ENCODE data around the gene SIPA1. TPM values are rescaled to one million over a fixed set of nuclear protein-coding genes. Genes with fewer than 3 reads are reported as not detected.

SIPA1 gene
- total RNA-seq, 2 experiments from 2014 or later, result 172 to 180 TPM

GRCh38 chr11:65591939-65592857 lies 45.7 kb upstream of the SIPA1 start:
- CTCF ChIA-PET, result interaction anchor here (1.1 to 7.6 kb wide), 10 partner anchors 12 to 222 kb away, joined by 3 to 54 read pairs (median 12); partner anchors contain the start of genes EHBP1L1, FAM89B, MAP3K11 and ZNRD2
- intact Hi-C loops (cut with micrococcal nuclease), result no loop called here
- no peaks in the 10 kb centered on the region for H3K9me3 Mint-ChIP-seq
- H3K36me3 Mint-ChIP-seq (ENCODE audit: low read depth), result peaks cover 15% of the 10 kb centered on the region
- ATAC-seq (no peak), DNase-seq (no peak)
- no peaks in the 10 kb centered on the region for H3K27me3 Mint-ChIP-seq
- H3K4me3 Mint-ChIP-seq, result no peak overlapping the region
- TF ChIP-seq, protein P1, sequence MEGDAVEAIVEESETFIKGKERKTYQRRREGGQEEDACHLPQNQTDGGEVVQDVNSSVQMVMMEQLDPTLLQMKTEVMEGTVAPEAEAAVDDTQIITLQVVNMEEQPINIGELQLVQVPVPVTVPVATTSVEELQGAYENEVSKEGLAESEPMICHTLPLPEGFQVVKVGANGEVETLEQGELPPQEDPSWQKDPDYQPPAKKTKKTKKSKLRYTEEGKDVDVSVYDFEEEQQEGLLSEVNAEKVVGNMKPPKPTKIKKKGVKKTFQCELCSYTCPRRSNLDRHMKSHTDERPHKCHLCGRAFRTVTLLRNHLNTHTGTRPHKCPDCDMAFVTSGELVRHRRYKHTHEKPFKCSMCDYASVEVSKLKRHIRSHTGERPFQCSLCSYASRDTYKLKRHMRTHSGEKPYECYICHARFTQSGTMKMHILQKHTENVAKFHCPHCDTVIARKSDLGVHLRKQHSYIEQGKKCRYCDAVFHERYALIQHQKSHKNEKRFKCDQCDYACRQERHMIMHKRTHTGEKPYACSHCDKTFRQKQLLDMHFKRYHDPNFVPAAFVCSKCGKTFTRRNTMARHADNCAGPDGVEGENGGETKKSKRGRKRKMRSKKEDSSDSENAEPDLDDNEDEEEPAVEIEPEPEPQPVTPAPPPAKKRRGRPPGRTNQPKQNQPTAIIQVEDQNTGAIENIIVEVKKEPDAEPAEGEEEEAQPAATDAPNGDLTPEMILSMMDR (IDR thresholded peaks at IDR 0.05), result no peak
- POLR2A ChIA-PET, result interaction anchor here (1.2 to 5.7 kb wide), 9 partner anchors 12 to 52 kb away, joined by 4 to 39 read pairs (median 6); partner anchors contain the start of genes EHBP1L1, FAM89B, MAP3K11 and PCNX3
- no peak overlapping the region for H3K27ac Mint-ChIP-seq
- H3K4me1 Mint-ChIP-seq (ENCODE audit: low read depth), result peaks cover 44% of the 10 kb centered on the region

DNA sequence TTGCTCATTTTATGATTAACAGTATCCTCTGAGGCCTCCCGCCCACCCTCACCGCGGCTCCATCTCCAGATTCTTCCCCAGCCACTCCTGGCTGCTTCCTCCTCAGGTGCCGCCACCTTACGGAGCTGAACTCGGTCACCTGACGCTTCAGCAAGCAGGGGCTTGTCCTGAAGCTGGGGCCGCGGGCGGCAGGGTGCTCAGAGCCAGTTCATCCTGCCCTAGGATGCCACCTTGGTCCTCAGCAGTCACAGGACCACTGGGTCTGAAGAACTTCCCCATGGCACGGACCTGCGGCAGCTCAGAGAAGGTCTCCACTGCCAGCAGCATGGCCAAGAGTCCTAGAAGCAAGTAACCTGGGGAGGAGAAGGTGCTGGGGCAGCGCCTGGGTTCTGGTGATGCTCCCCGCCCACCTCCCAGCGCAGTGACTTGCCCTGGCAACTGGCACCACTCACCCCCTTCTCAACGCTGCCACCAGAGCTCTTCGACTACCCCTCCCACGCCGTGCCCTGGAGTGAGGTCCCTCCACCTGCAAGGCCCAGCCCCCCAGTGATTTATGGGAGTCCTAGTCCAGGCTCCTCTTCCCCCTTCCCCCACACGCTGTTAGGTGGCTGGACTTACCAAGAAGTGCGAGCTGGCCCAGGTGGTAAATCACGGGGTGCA lies 44.9 kb upstream of the SIPA1 start:
- peaks cover 14% of the 10 kb centered on the region for H3K36me3 Mint-ChIP-seq (ENCODE audit: low read depth)

DNA sequence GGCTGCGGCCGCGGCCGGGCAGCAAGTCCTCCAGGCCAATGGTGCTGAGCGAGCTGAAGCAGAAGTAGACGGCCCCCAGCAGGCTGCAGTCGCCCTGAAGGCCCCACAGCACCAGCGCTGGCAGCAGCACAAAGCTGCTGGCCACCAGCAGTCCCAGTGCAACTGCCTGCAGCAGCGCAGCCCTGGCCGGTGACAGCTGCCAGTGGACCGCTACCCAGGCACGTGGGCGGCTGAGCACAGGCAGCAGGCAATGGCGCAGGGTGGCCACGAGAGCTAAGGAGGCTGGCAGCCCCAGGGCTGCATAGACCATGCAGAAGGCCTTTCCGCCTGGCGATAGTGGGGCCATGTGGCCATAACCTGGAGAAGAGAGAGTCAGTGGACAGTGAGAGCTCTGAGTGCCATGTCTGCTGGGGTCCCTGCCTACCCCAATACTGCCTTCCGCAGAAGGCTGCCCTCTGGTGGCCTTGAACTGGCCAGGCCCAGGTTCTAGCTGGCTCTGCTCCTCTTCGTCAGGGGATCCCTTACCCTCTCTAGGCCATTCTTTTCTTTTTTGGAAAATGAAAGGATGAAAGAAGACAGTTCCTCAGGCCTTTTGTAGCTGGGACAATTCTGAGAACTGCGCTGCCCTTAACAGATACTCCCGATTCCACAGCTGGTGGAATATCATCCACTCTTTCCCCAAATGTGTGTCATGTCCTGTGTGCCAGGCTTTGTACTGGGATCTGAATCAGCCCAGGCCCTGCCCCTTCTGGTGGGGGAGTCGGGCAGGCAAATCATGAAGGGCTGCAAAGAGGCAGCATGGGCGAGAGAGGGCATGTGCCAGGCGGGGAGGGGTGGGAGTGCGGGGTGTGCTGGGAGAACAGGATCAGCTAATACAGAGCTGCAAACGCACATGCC lies 44.1 kb upstream of the SIPA1 start:
- no peaks in the 10 kb centered on the region for H3K27me3 Mint-ChIP-seq
- POLR2A ChIA-PET, result interaction anchor here (0.7 to 5.7 kb wide), 16 partner anchors 11 to 94 kb away, joined by 3 to 39 read pairs (median 6); partner anchors contain the start of genes EHBP1L1, FAM89B, MALAT1 and MAP3K11
- DNase-seq, result peak; percentile 73
- no peak overlapping the region for H3K4me3 Mint-ChIP-seq
- TF ChIP-seq, protein P1 (IDR thresholded peaks at IDR 0.05), result peak; percentile 80
- H3K4me1 Mint-ChIP-seq (ENCODE audit: low read depth), result peaks cover 29% of the 10 kb centered on the region
- H3K9me3 Mint-ChIP-seq, result no peaks in the 10 kb centered on the region
- ATAC-seq, result peak; percentile 24
- H3K27ac Mint-ChIP-seq, result no peak overlapping the region
- intact Hi-C loops (cut with micrococcal nuclease), result loop anchor here (2.0 kb wide), 1 partner anchor 15 kb away; no protein-coding TSS in a partner anchor
- H3K36me3 Mint-ChIP-seq (ENCODE audit: low read depth), result peaks cover 14% of the 10 kb centered on the region
- CTCF ChIA-PET, result interaction anchor here (0.6 to 5.3 kb wide), 28 partner anchors 8 to 264 kb away, joined by 3 to 47 read pairs (median 4); partner anchors contain the start of genes EHBP1L1, FAM89B, MAP3K11 and PCNX3

More for the DNA sequence above, 44.9 kb upstream of the SIPA1 start:
- H3K9me3 Mint-ChIP-seq, result no peaks in the 10 kb centered on the region
- TF ChIP-seq, protein P1 (IDR thresholded peaks at IDR 0.05), result no peak
- no peak for ATAC-seq
- intact Hi-C loops (cut with micrococcal nuclease), result no loop called here
- no peak overlapping the region for H3K27ac Mint-ChIP-seq
- ChIA-PET POLR2A (interaction anchor here (0.9 to 5.7 kb wide), 12 partner anchors 12 to 54 kb away, joined by 3 to 39 read pairs (median 6); partner anchors contain the start of genes EHBP1L1, FAM89B, MAP3K11 and PCNX3), CTCF (interaction anchor here (0.6 to 5.3 kb wide), 26 partner anchors 7 to 263 kb away, joined by 3 to 47 read pairs (median 4); partner anchors contain the start of genes EHBP1L1, FAM89B, MAP3K11 and PCNX3)
- H3K4me3 Mint-ChIP-seq, result no peak overlapping the region
- H3K27me3 Mint-ChIP-seq, result no peaks in the 10 kb centered on the region
- H3K4me1 Mint-ChIP-seq (ENCODE audit: low read depth), result peaks cover 36% of the 10 kb centered on the region
- no peak for DNase-seq

GRCh38 chr11:65595131-65595530 lies 42.8 kb upstream of the SIPA1 start:
- intact Hi-C loops (cut with micrococcal nuclease), result loop anchor here (2.0 kb wide), 1 partner anchor 14 kb away; no protein-coding TSS in a partner anchor

More at GRCh38 chr11:65595131-65595530, 42.8 kb upstream of the SIPA1 start:
- no peaks in the 10 kb centered on the region for H3K27me3 Mint-ChIP-seq
- TF ChIP-seq, protein P1 (IDR thresholded peaks at IDR 0.05), result no peak
- ChIA-PET POLR2A (interaction anchor here (0.6 to 5.7 kb wide), 8 partner anchors 8 to 55 kb away, joined by 3 to 39 read pairs (median 6); partner anchors contain the start of genes EHBP1L1, MAP3K11 and PCNX3), CTCF (interaction anchor here (1.4 to 5.3 kb wide), 6 partner anchors 9 to 185 kb away, joined by 3 to 47 read pairs (median 18); partner anchors contain the start of gene MAP3K11)
- no peak overlapping the region for H3K4me3 Mint-ChIP-seq
- peaks cover 11% of the 10 kb centered on the region for H3K36me3 Mint-ChIP-seq (ENCODE audit: low read depth)
- peaks cover 16% of the 10 kb centered on the region for H3K4me1 Mint-ChIP-seq (ENCODE audit: low read depth)
- DNase-seq (no peak), ATAC-seq (peak; percentile 11)
- no peaks in the 10 kb centered on the region for H3K9me3 Mint-ChIP-seq
- H3K27ac Mint-ChIP-seq, result no peak overlapping the region

Data from activated CD8-positive, alpha-beta T cell treated with anti-CD3 and anti-CD28 coated beads for 36 hours (primary cell).